ENCODE measurements around the gene ADCY9. TPM values are rescaled to one million over a fixed set of nuclear protein-coding genes. Genes with fewer than 3 reads are reported as not detected.
A peak's percentile ranks its signal among the peaks of the same experiment; 100 is the strongest.

Gene ADCY9
- polyA plus RNA-seq, 2 of the 4 experiments (the other 2 are of a cell fraction): 6.2 to 7.6 TPM

- ATAC-seq (no peak), DNase-seq (ENCODE audit: low read depth in 1 of 2, low spot score in 1 of 2) (no peak), FAIRE-seq (no peak)
- Histone ChIP-seq H3K27ac (no peak overlapping the region), H3K4me3 (no peak overlapping the region), H3K4me2 (no peak overlapping the region), H3K9me3 (no peaks in the 10 kb centered on the region), H3K4me1 (peaks cover 63% of the 10 kb centered on the region)
- POLR2A ChIA-PET: interaction anchor here (0.7 kb wide), 1 partner anchor 11 kb away, joined by 3 read pairs; no protein-coding TSS in a partner anchor
- TF ChIP-seq HOXB5 (CRISPR knock-in tag; IDR thresholded peaks at IDR 0.05): no peak
- TF ChIP-seq KDM1A (IDR thresholded peaks at IDR 0.05; ENCODE audit: low read depth): no peak
- TF ChIP-seq POLR2A (IDR thresholded peaks at IDR 0.05; ENCODE audit: low read length): no peak
- TF ChIP-seq CTCF (IDR thresholded peaks at IDR 0.05): no peak
- TF ChIP-seq TP53 (CRISPR knock-in tag; IDR thresholded peaks at IDR 0.05): no peak
- no peak for TF ChIP-seq JUN (IDR thresholded peaks at IDR 0.05)
- CTCF ChIA-PET: interaction anchor here (0.6 to 2.2 kb wide), 5 partner anchors 11 to 926 kb away, joined by 3 to 10 read pairs (median 3); no protein-coding TSS in a partner anchor
- WGBS (ENCODE audit: missing lambda C conversion rate): 93% methylated on average over 14 of the region's 14 CpGs
These were observed 98.4 kb downstream of the ADCY9 start for GRCh38 chr16:4017807-4018206.

DNA sequence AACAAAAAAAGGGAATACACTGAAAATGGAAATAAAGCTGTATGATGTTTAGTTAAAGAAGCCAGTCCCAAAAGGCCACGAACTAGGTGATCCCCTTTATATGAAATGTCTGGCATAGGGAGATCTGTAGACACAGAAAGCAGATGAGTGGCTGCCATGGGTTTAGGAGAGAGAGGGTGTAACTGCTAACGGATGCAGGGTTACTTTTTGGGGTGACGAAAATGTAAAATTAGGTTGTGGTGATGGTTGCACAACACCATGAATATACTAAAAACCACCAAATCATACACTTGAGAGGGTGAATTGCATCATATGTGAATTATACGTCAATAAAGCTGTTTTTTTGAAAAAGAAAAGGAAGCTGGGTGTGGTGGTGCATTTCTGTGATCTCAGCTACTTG lies 99.6 kb downstream of the ADCY9 start:
- Histone ChIP-seq H3K4me2 (no peak overlapping the region), H3K4me1 (peaks cover 69% of the 10 kb centered on the region), H3K9me3 (no peaks in the 10 kb centered on the region), H3K27ac (peak overlapping the region in 1 of 2 experiments; percentile 85; a peak in 3 of 6 replicates), H3K4me3 (no peak overlapping the region)
- no peak for TF ChIP-seq SMC3 (IDR thresholded peaks at IDR 0.05)
- no peak for TF ChIP-seq MAZ (IDR thresholded peaks at IDR 0.05; ENCODE audit: borderline replicate concordance, low read depth, low read length)
- no peak for TF ChIP-seq JUNB (IDR thresholded peaks at IDR 0.05)
- TF ChIP-seq CEBPB (IDR thresholded peaks at IDR 0.05): peak; percentile 18 to 40; a peak in 2 of 4 replicates
- TF ChIP-seq MYC (IDR thresholded peaks at IDR 0.05; ENCODE audit: borderline replicate concordance, low read length): no peak
- DNase-seq (ENCODE audit: low read depth in 1 of 2, low spot score in 1 of 2): no peak
- no peak for FAIRE-seq
- ChIA-PET CTCF (interaction anchor here (0.9 to 2.2 kb wide), 5 partner anchors 12 to 238 kb away, joined by 3 to 10 read pairs (median 3); no protein-coding TSS in a partner anchor), POLR2A (no interaction called here)
- no peak for ATAC-seq
- 66% methylated on average over 4 of the region's 4 CpGs for WGBS (ENCODE audit: missing lambda C conversion rate)

DNA sequence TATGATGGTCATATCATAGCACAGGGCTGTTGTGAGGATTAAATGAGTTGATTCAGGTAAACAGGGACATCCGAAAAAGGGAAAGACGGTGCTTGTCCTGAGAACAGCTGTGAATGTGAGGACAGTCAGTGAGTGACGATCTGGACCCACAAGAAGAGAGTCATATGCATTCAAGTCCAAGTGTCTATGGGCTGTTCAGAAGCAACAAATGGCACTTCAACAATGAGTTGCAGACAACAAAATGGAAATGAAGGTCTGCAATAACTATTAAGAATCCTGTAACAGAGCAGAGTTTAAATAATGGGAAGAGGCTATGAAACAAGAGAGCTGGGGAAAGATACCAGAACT lies 100.3 kb downstream of the ADCY9 start:
- Histone ChIP-seq H3K4me1 (peaks cover 62% of the 10 kb centered on the region), H3K4me3 (no peak overlapping the region), H3K4me2 (peak overlapping the region; percentile 71), H3K9me3 (no peaks in the 10 kb centered on the region), H3K27ac (peak overlapping the region; percentile 78 to 85; a peak in 5 of 6 replicates)
- CTCF ChIA-PET: interaction anchor here (0.9 to 2.2 kb wide), 4 partner anchors 12 to 238 kb away, joined by 3 to 10 read pairs (median 3); no protein-coding TSS in a partner anchor
- no peak for ATAC-seq
- no peak for FAIRE-seq
- no peak for TF ChIP-seq REST (IDR thresholded peaks at IDR 0.05)
- TF ChIP-seq CEBPB (IDR thresholded peaks at IDR 0.05): no peak
- TF ChIP-seq HOXB13 (CRISPR knock-in tag; IDR thresholded peaks at IDR 0.05; ENCODE audit: low read depth): no peak
- TF ChIP-seq MYC (IDR thresholded peaks at IDR 0.05; ENCODE audit: borderline replicate concordance, low read length): no peak
- 87% methylated on average over 3 of the region's 3 CpGs for WGBS (ENCODE audit: missing lambda C conversion rate)
- POLR2A ChIA-PET: interaction anchor here (0.7 kb wide), 1 partner anchor 168 kb away, joined by 3 read pairs; no protein-coding TSS in a partner anchor
- DNase-seq (ENCODE audit: low read depth in 1 of 2, low spot score in 1 of 2): no peak

Data from A549 (cell line).